OCI-LY3 (cell line): ENCODE data around the gene UPP1.

ENCODE experiments used
- CTCF ChIP-seq: fragments of 200-600, 300-600 bp; sonication (generic); IDR thresholded peaks from 2 replicates; pipeline ENCODE4 v1.5.1; 2014; ENCODE audit warnings: antibody characterized with exemption, low read length, low read depth
- EZH2phosphoT487 ChIP-seq: fragments of 200-600 bp; shearing (Covaris generic); IDR thresholded peaks from 2 replicates; pipeline ENCODE4 v1.6.1; 2018; ENCODE audit warnings: antibody characterized with exemption, mixed run types, low read depth

GRCh38 chr7:48085433-48085791 is 3.7 kb upstream of the UPP1 start:
- no peak for TF ChIP-seq CTCF
- TF ChIP-seq EZH2phosphoT487: no peak
